ENCODE results near the gene ADGRB2.

Gene ADGRB2

GRCh38 chr1:31775210-31775999 is 11.3 kb upstream of the ADGRB2 start:
- H3K4me3 ChIP-seq (ENCODE audit: low read depth, low read length), result no peak overlapping the region

GRCh38 chr1:31774495-31774894 is 10.4 kb upstream of the ADGRB2 start:
- H3K4me3 ChIP-seq (ENCODE audit: low read depth, low read length), result no peak overlapping the region
- no peak for TF ChIP-seq CTCF (IDR thresholded peaks at IDR 0.05; ENCODE audit: low read depth, low read length)

More at GRCh38 chr1:31775210-31775999, 11.3 kb upstream of the ADGRB2 start:
- TF ChIP-seq CTCF (IDR thresholded peaks at IDR 0.05; ENCODE audit: low read depth, low read length), result no peak

- no peak for TF ChIP-seq CTCF (IDR thresholded peaks at IDR 0.05; ENCODE audit: low read depth, low read length)
- H3K4me3 ChIP-seq (ENCODE audit: low read depth, low read length), result no peak overlapping the region
These were observed 9.7 kb upstream of the ADGRB2 start for GRCh38 chr1:31773861-31774260.

GRCh38 chr1:31772669-31773248 is 8.6 kb upstream of the ADGRB2 start:
- TF ChIP-seq CTCF (IDR thresholded peaks at IDR 0.05; ENCODE audit: low read depth, low read length), result no peak
- H3K4me3 ChIP-seq (ENCODE audit: low read depth, low read length), result no peak overlapping the region

GRCh38 chr1:31771891-31772668 is 7.9 kb upstream of the ADGRB2 start:
- no peak for TF ChIP-seq CTCF (IDR thresholded peaks at IDR 0.05; ENCODE audit: low read depth, low read length)
- H3K4me3 ChIP-seq (ENCODE audit: low read depth, low read length), result no peak overlapping the region

GRCh38 chr1:31769720-31770390 is 5.7 kb upstream of the ADGRB2 start:
- TF ChIP-seq CTCF (IDR thresholded peaks at IDR 0.05; ENCODE audit: low read depth, low read length), result no peak
- H3K4me3 ChIP-seq (ENCODE audit: low read depth, low read length), result no peak overlapping the region

All from WI38 (cell line).